Fibroblast of the aortic adventitia (primary cell): ENCODE results near the gene DIABLO. TPM values are rescaled to one million over a fixed set of nuclear protein-coding genes. Genes with fewer than 3 reads are reported as not detected.

Experiments
- DNase-seq: peaks from one replicate; pipeline ENCODE4 v3.0.0-alpha.2; 2010; ENCODE audit warnings: low read depth
- H3K4me3 ChIP-seq: 2 replicates; pipeline ENCODE4 v1.5.1; 2011; ENCODE audit warnings: low read depth, mild to moderate bottlenecking, control low read depth, low read length, moderate library complexity
- total RNA-seq: library from RNA; depleted of rRNA; stranded (reverse); fragments of >200 nt; gene quantifications from 2 replicates; pipeline ENCODE4 v1.2.3, GENCODE V29; 2012; ENCODE audit warnings: low replicate concordance
- TF ChIP-seq, protein P1 (sequence below): IDR thresholded peaks from 2 replicates; pipeline ENCODE4 v1.5.1; 2011; ENCODE audit warnings: mild to moderate bottlenecking, low read length, control low read depth, inconsistent platforms; ENCODE audit not compliant: insufficient read depth

Gene DIABLO
- total RNA-seq, 1 donor: 50.0 TPM

DNA sequence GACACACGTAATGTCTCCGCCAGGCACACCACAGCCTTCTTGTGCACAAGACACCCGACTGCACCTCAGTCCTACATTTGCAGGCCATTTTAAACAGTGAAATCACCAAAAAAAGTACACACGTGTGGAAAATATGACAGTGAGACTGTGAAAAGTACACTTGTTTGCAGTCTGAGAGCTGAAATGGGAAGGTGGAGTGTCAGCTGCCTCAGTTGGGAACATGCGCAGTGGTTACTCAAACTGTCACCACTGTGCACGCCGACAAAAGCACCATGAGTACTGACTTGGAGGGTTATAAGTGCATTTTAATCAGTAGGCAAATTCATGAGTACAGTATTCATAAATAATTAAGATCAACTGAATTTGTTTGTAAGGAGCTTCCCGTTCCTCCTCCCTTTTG, 24.7 kb upstream of the DIABLO start:
- DNase-seq: no peak
- TF ChIP-seq, protein P1, sequence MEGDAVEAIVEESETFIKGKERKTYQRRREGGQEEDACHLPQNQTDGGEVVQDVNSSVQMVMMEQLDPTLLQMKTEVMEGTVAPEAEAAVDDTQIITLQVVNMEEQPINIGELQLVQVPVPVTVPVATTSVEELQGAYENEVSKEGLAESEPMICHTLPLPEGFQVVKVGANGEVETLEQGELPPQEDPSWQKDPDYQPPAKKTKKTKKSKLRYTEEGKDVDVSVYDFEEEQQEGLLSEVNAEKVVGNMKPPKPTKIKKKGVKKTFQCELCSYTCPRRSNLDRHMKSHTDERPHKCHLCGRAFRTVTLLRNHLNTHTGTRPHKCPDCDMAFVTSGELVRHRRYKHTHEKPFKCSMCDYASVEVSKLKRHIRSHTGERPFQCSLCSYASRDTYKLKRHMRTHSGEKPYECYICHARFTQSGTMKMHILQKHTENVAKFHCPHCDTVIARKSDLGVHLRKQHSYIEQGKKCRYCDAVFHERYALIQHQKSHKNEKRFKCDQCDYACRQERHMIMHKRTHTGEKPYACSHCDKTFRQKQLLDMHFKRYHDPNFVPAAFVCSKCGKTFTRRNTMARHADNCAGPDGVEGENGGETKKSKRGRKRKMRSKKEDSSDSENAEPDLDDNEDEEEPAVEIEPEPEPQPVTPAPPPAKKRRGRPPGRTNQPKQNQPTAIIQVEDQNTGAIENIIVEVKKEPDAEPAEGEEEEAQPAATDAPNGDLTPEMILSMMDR: no peak
- H3K4me3 ChIP-seq: no peak overlapping the region

DNA sequence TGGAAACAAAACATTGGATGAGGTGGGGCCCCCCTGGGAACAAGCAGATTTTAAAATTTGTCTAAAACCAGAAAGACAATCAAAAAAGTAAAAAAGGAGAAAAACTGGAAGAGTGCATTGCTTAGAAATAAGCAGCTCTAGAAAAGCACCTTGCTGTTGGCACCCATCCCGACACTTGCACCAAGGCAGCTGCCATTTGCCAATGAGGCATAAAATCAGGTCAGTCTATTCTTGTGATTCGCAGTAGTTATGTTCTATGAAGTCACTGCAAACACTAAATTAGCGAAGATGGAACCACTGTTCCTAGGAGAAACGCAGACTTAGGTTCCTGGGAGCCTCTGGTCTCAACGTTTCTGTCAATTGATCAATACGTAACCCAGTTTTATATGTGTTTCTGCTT, 24.2 kb upstream of the DIABLO start:
- DNase-seq: no peak
- TF ChIP-seq, protein P1: no peak

DNA sequence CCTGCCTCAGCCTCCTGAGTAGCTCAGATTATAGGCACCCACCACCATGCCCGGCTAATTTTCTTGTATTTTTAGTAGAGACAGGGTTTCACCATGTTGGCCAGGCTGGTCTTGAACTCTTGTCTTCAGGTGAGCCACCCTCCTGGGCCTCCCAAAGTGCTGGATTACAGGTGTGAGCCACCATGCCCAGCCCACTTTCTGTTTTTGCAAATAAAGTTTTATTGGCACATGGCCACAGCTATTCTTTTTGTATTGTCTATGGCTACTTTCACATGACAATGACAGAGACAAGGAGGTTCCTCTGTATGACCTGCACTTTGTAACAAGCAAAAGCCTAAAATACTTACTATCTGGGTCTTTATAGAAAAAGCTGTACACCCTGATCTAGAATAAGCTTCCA, 19.7 kb upstream of the DIABLO start:
- TF ChIP-seq, protein P1: no peak
- no peak for DNase-seq
- H3K4me3 ChIP-seq: no peak overlapping the region

More for the DNA sequence above, 24.2 kb upstream of the DIABLO start:
- no peak overlapping the region for H3K4me3 ChIP-seq

DNA sequence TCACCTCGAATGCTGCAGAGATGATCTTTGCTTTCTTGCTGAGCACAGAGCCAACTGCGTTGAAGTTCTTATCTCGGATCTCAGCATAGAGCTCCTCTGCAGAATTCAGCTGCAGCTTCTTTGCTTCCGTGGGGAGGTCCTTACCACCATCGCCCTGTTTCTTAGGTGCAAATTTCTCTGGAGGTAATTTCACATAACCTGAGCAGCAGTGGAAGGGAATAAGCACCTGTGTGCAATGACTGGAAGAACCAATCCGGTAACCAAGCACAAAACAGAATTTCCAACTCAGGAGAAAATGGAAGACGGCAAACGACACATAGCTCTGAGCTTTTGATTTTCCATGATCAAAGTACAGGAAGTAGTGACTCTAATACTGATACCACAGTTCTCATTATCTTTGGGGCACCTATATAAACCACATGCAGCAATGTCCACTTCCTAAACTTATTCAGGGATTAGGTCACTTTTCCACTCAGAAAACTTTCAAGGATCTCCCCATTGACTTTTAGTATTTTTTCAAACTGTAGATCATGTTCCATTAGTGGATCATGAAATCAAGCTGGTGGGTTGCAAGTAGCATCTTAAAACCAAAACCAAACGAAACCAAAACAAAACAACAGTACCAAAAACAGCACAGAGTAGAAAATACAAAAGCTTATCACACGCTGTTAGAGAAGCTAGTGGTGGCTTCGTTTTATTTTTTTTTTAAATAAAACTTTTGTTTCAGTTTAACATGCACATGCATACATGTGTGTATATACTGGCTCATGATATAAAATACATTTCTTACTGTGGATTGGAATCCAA, 18.9 kb upstream of the DIABLO start:
- no peak overlapping the region for H3K4me3 ChIP-seq
- DNase-seq: no peak
- TF ChIP-seq, protein P1: no peak

DNA sequence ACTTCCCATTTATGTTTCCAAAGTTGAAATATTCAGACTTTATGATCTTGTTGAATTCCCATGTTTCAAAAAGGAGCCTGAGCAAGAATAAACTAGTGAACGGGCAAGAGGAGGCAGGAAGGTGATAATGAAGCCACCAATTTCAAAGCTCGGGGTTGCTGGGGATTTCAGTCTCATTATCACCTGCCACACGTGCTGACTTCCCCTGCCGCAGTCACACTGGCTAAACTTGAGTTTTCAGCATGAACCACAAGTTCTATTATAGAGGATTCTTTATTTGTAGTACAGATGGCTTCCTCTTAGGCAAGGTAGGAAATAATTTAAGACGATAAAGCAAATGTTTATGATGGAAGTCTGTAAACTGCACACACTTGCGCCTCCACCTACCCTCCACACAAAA, 18.1 kb upstream of the DIABLO start:
- no peak for DNase-seq
- H3K4me3 ChIP-seq: no peak overlapping the region
- TF ChIP-seq, protein P1: no peak

DNA sequence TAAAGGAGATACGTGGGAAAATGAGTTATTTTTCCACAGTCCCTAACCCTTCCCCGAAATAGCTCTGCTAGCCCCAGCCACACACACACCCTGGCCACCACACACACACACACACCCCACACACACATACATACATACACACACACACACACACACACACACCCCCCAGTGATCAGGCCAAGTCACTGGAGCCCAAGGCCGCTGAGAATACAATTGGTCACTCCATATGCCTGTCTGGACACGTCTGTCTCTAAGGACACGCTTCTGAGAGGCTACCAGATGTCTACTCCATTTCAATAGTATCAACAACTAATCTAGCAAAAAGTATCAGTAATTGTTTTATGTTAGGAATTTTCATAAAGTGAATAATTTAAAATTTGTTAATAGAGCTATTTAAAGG, 13.0 kb upstream of the DIABLO start:
- TF ChIP-seq, protein P1: no peak

DNA sequence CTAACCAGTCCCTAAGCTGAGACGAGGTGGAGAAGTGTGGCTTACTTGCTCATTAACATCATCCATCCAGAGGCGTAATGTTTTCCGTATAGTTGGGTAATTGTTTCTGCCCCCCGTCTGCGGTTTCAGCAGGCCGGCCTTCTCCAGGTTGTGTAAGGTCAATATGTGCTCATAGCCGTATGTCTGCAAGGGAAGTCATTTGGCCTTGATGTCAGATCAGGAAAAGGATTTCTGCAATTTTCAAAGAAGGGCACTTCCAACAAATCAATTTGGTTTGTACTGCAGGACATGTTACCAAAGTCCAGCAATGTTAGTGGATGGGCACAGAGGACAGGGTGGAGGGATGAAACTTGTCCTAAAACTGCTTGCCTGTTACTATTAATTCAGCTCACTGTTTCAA, 9.9 kb upstream of the DIABLO start:
- TF ChIP-seq, protein P1: no peak
- no peak for DNase-seq
- H3K4me3 ChIP-seq: no peak overlapping the region

More for the DNA sequence above, 13.0 kb upstream of the DIABLO start:
- no peak for DNase-seq
- H3K4me3 ChIP-seq: no peak overlapping the region
